NT2/D1 (cell line): ENCODE results near the gene TMPRSS4.

Experiments used
- SUZ12 ChIP-seq: IDR thresholded peaks from 2 replicates; pipeline ENCODE4 v1.6.1; 2011; ENCODE audit not compliant: insufficient read length, insufficient read depth; ENCODE audit errors: extremely low read depth
- YY1 ChIP-seq: IDR thresholded peaks from 2 replicates; pipeline ENCODE4 v1.6.1; 2011; ENCODE audit not compliant: insufficient read length, insufficient read depth
- ZNF274 ChIP-seq: IDR thresholded peaks from 2 replicates; pipeline ENCODE4 v1.6.1; 2011; ENCODE audit warnings: mild to moderate bottlenecking, low read depth, low read length

DNA sequence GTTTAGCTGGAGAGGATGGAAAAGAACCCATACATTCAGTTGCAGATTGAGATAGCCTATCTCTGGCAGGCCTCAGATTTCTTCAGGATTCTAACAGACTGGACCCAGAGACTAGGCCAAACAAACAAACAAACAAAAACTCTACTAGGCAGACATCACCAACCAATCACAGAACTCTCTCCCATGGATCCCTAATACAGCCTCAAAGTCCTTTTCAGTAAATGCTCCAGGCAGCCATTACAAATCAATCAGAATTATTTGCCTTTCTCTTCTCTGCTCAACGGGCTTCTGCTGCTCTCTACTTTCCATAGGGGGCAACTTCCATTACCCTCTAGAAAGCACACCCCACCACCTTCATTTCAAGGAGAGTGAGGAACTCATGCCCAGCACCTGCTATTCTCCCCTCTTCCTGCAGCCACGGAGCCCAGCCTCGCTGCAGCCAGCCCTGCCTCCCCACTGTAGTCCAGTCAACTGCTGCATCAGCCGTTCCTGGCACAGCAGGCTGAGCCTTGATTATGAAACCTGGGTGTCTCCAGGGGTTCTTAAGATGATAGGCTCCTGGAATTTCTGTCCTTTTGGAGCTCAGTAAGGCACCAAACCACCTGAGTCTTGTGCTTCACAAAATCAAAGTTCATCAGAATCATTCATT, 28.9 kb downstream of the TMPRSS4 start:
- no peak for TF ChIP-seq ZNF274
- TF ChIP-seq YY1: no peak
- no peak for TF ChIP-seq SUZ12
